Lower leg skin (tissue), 3 donors: ENCODE results near the gene ST3GAL4.

Experiments used
- CTCF ChIP-seq, 3 donors: fragments of 450-650 bp; IDR thresholded peaks; one replicate each; pipeline ENCODE4 v1.5.1; 2016; ENCODE audit warnings: antibody characterized with exemption in 3 of 3, mild to moderate bottlenecking in 3 of 3, moderate library complexity in 2 of 3
- POLR2A ChIP-seq, 2 donors: fragments of 450-650 bp; IDR thresholded peaks; one replicate each; pipeline ENCODE4 v1.6.1; 2016 to 2017; ENCODE audit warnings: antibody characterized with exemption in 2 of 2, mild to moderate bottlenecking in 1 of 2, moderate library complexity in 1 of 2

- no peak for TF ChIP-seq CTCF (IDR thresholded peaks at IDR 0.05)
- no peak for TF ChIP-seq POLR2A (IDR thresholded peaks at IDR 0.05)
Observed at GRCh38 chr11:126407682-126408288, 52.3 kb downstream of the ST3GAL4 start.
